Fibroblast of lung (primary cell): ENCODE data around the gene ST6GALNAC3. TPM values are rescaled to one million over a fixed set of nuclear protein-coding genes. Genes with fewer than 3 reads are reported as not detected.

Experiments used
- DNase-seq, 2 donors: peaks; one replicate each; pipeline versions ENCODE4 v3.0.0 to v3.0.0-alpha.2; 2010; ENCODE audit warnings: low read depth in 2 of 2
- H2AFZ ChIP-seq: 2 replicates; pipeline ENCODE4 v1.5.1; 2012; ENCODE audit warnings: low read length, control low read depth, inconsistent platforms
- H3K27ac ChIP-seq: 2 replicates; pipeline ENCODE4 v1.5.1; 2011; ENCODE audit warnings: low read length, control low read depth; ENCODE audit not compliant: insufficient read depth
- H3K27me3 ChIP-seq: 2 replicates; pipeline ENCODE4 v1.5.1; 2011; ENCODE audit warnings: mild to moderate bottlenecking, low read length; ENCODE audit not compliant: control insufficient read depth, insufficient read depth
- H3K36me3 ChIP-seq: 2 replicates; pipeline ENCODE4 v1.5.1; 2011; ENCODE audit warnings: low read length; ENCODE audit not compliant: control insufficient read depth, insufficient read depth
- H3K4me1 ChIP-seq: 2 replicates; pipeline ENCODE4 v1.5.1; 2011; ENCODE audit warnings: low read length; ENCODE audit not compliant: control insufficient read depth, insufficient read depth; ENCODE audit errors: extremely low read depth
- H3K4me2 ChIP-seq: 2 replicates; pipeline ENCODE4 v1.5.1; 2011; ENCODE audit warnings: low read length, control low read depth; ENCODE audit not compliant: insufficient read depth; ENCODE audit errors: extremely low read depth
- H3K4me3 ChIP-seq, 4 experiments: fragments of 200-600 bp in 1 of 4; sonication (generic) in 1 of 4; replicated peaks in 1 of 4; 2 replicates each; pipeline ENCODE4 v1.5.1; 2011 to 2016; ENCODE audit warnings: low read length in 4 of 4, low read depth in 3 of 4, mild to moderate bottlenecking in 3 of 4, control low read depth in 2 of 4, inconsistent platforms in 1 of 4, mixed read lengths in 1 of 4; ENCODE audit not compliant: insufficient read depth in 1 of 4; ENCODE audit errors: control extremely low read depth in 1 of 4
- H3K79me2 ChIP-seq: 2 replicates; pipeline ENCODE4 v1.5.1; 2012; ENCODE audit warnings: mild to moderate bottlenecking, low read length, inconsistent platforms; ENCODE audit not compliant: control insufficient read depth, insufficient read depth
- H3K9ac ChIP-seq: 2 replicates; pipeline ENCODE4 v1.5.1; 2011; ENCODE audit warnings: mild to moderate bottlenecking, low read length, control low read depth; ENCODE audit not compliant: insufficient read depth
- H3K9me3 ChIP-seq: 2 replicates; pipeline ENCODE4 v1.5.1; 2012; ENCODE audit warnings: low read depth, low read length; ENCODE audit not compliant: control insufficient read depth, insufficient read depth
- H4K20me1 ChIP-seq: 2 replicates; pipeline ENCODE4 v1.5.1; 2011; ENCODE audit warnings: low read length; ENCODE audit not compliant: control insufficient read depth, insufficient read depth; ENCODE audit errors: extremely low read depth
- CTCF ChIP-seq, 2 donors: IDR thresholded peaks in 1 of 2; conservative IDR thresholded peaks in 1 of 2; 1 replicate in 1 of 2; 2 replicates in 1 of 2; pipeline ENCODE4 v1.5.1; 2011 to 2012; ENCODE audit warnings: low read length in 2 of 2, control low read depth in 1 of 2, inconsistent platforms in 1 of 2, low read depth in 1 of 2, mild to moderate bottlenecking in 1 of 2
- EZH2 ChIP-seq: IDR thresholded peaks from 2 replicates; pipeline ENCODE4 v1.5.1; 2012; ENCODE audit warnings: low read length, control low read depth, mild to moderate bottlenecking; ENCODE audit errors: missing control alignments
- polyA plus RNA-seq, 2 donors: library from polyadenylated mRNA; depleted of rRNA in 1 of 2; stranded (reverse) in 1 of 2; unstranded in 1 of 2; fragments of >200 nt; gene quantifications; 2 replicates each; pipeline ENCODE4 v1.2.1, GENCODE V29; 2011 to 2012; ENCODE audit warnings: missing spikeins in 1 of 2
- total RNA-seq: library from RNA; depleted of rRNA; stranded (reverse); fragments of >200 nt; gene quantifications from 2 replicates; pipeline ENCODE4 v1.2.1, GENCODE V29; 2014

ST6GALNAC3 gene
- total and polyA plus RNA-seq, 2 donors (not counting 1 experiment from before 2014, with no cell fraction given): 0.34 to 0.66 TPM

DNA sequence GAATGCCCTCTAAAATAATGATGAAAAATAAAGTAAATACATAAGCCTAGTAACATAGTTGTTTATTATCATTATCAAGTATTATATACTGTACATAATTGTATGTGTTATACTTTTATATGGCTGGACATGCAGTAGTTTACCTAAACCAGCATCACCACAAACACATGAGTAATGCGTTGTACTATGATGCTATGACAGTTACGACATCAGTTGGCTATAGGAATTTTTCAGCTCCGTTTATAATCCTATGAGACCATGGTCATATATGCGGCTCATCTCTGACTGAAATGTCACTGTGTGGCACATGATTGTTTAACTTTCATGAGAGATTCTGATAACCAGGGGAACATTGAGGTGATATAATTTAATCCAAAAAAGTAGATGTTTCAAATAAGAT lies 352.1 kb downstream of the ST6GALNAC3 start:
- no peaks in the 10 kb centered on the region for H3K9me3 ChIP-seq
- H3K79me2 ChIP-seq: no peaks in the 10 kb centered on the region
- H3K27ac ChIP-seq: no peak overlapping the region
- no peak overlapping the region for H3K9ac ChIP-seq
- TF ChIP-seq EZH2: no peak
- no peak for TF ChIP-seq CTCF (conservative IDR thresholded peaks at IDR 0.05 in 1 of 2, IDR thresholded peaks at IDR 0.05 in 1 of 2; ENCODE audit: low read depth in 1 of 2, low read length in 2 of 2)
- no peak overlapping the region for H2AFZ ChIP-seq
- peak in 1 of 2 donors; percentile 47 for DNase-seq
- H3K36me3 ChIP-seq: no peaks in the 10 kb centered on the region
- H3K4me2 ChIP-seq: no peak overlapping the region
- no peak overlapping the region for H3K4me3 ChIP-seq
- H3K27me3 ChIP-seq: no peaks in the 10 kb centered on the region
- H4K20me1 ChIP-seq: no peaks in the 10 kb centered on the region
- H3K4me1 ChIP-seq: no peaks in the 10 kb centered on the region

DNA sequence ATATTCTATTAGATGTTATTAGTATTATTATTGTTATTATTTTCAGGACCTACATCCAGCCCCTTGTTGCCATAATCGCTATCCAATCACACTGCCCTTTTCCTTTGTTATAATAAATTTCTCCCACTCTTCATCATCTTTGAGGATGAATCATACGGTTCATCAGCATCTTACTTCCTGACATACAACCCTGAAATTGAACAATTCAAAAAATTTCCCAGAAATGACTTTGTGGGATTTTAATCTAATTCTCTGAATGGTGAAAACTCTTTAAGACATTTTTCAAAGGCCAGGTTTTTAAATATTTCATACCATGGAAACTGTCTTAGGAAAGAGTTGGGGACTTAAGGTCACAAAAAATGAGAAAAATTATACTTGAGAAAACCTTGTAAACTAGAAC lies 353.5 kb downstream of the ST6GALNAC3 start:
- H3K27ac ChIP-seq: no peak overlapping the region
- H3K36me3 ChIP-seq: no peaks in the 10 kb centered on the region
- no peak overlapping the region for H3K4me2 ChIP-seq
- H3K9ac ChIP-seq: no peak overlapping the region
- TF ChIP-seq CTCF (conservative IDR thresholded peaks at IDR 0.05 in 1 of 2, IDR thresholded peaks at IDR 0.05 in 1 of 2; ENCODE audit: low read depth in 1 of 2, low read length in 2 of 2): no peak
- no peak for TF ChIP-seq EZH2
- no peaks in the 10 kb centered on the region for H3K79me2 ChIP-seq
- no peaks in the 10 kb centered on the region for H4K20me1 ChIP-seq
- DNase-seq: no peak
- H2AFZ ChIP-seq: no peak overlapping the region
- H3K4me3 ChIP-seq: no peak overlapping the region
- no peaks in the 10 kb centered on the region for H3K27me3 ChIP-seq
- H3K9me3 ChIP-seq: no peaks in the 10 kb centered on the region
- no peaks in the 10 kb centered on the region for H3K4me1 ChIP-seq

DNA sequence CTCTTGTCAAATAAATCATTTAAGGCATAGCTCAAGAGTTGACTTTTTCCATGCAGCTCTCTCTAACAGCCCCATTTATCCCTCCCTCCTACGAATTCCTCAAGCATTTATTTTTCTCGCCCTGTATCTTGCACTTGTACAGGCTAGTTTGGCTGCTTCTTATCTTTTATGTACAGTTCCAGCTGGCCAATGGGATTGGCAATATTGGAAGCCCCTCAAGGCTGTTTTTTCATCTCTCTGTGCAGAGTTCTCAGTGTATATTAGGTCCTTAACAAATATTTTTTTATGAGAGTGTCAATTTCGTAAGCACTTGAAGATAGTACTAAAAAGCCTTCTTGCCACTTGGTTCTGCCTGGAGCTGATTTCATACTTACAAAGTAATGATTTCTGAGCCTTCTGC lies 356.0 kb downstream of the ST6GALNAC3 start:
- no peaks in the 10 kb centered on the region for H3K4me1 ChIP-seq
- no peaks in the 10 kb centered on the region for H3K36me3 ChIP-seq
- H3K9me3 ChIP-seq: no peaks in the 10 kb centered on the region
- no peak overlapping the region for H3K4me2 ChIP-seq
- H4K20me1 ChIP-seq: no peaks in the 10 kb centered on the region
- no peak overlapping the region for H3K9ac ChIP-seq
- TF ChIP-seq CTCF (conservative IDR thresholded peaks at IDR 0.05 in 1 of 2, IDR thresholded peaks at IDR 0.05 in 1 of 2; ENCODE audit: low read depth in 1 of 2, low read length in 2 of 2): no peak
- no peak for TF ChIP-seq EZH2
- no peak overlapping the region for H3K4me3 ChIP-seq
- H3K79me2 ChIP-seq: no peaks in the 10 kb centered on the region
- H3K27ac ChIP-seq: no peak overlapping the region
- no peak for DNase-seq
- H2AFZ ChIP-seq: no peak overlapping the region
- no peaks in the 10 kb centered on the region for H3K27me3 ChIP-seq
